GM12892 (cell line): ENCODE data around the gene CASTOR1.

Experiments
- POLR2A ChIP-seq: IDR thresholded peaks from 2 replicates; pipeline ENCODE4 v1.6.1; 2011; ENCODE audit warnings: low read depth, low read length, control low read depth
- TAF1 ChIP-seq: IDR thresholded peaks from 2 replicates; pipeline ENCODE4 v1.6.1; 2011; ENCODE audit warnings: low read depth, mild to moderate bottlenecking, control low read depth, low read length, borderline replicate concordance

DNA sequence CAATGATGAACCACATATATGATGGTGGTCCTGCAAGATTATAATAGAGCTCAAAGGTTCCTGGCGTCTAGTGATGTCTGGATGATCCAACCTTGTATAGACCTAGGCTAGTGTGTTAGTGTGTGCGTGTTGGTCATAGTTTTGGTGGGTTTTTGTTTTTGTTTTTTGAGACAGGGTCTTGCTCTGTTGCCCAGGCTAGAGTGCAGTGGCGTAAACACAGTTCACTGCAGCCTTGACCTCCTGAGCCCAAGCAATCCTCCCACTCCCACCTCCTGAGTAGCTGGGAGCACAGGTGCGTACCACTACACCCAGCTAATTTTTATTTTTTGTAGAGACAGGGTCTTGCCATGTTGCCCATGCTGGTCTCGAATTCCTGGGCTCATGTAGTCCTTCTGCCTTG, 9.4 kb downstream of the CASTOR1 start:
- no peak for TF ChIP-seq TAF1
- no peak for TF ChIP-seq POLR2A
